ENCODE measurements around the gene COL21A1.
A peak's percentile ranks its signal among the peaks of the same experiment; 100 is the strongest.

COL21A1 gene

GRCh38 chr6:56244089-56244488 lies 3.3 kb downstream of the COL21A1 start:
- TF ChIP-seq CTCF (IDR thresholded peaks at IDR 0.05; ENCODE audit: unreplicated experiment in 3 of 3): no peak
- Mint-ChIP-seq H3K27me3 (ENCODE audit: low read depth) (peaks cover 4% of the 10 kb centered on the region), H3K36me3 (ENCODE audit: low read depth) (no peaks in the 10 kb centered on the region), H3K4me3 (peak overlapping the region in 1 of 3 experiments; percentile 66), H3K4me1 (peaks cover 66% of the 10 kb centered on the region), H3K9me3 (no peaks in the 10 kb centered on the region), H3K27ac (peak overlapping the region in 2 of 3 experiments; percentile 40 to 72)

GRCh38 chr6:56243518-56244070 lies 3.8 kb downstream of the COL21A1 start:
- no peaks in the 10 kb centered on the region for H3K9me3 Mint-ChIP-seq
- no peak for TF ChIP-seq CTCF (IDR thresholded peaks at IDR 0.05; ENCODE audit: unreplicated experiment in 3 of 3)
- peak overlapping the region in 1 of 3 experiments; percentile 2 for H3K4me3 Mint-ChIP-seq
- no peaks in the 10 kb centered on the region for H3K36me3 Mint-ChIP-seq (ENCODE audit: low read depth)
- peak overlapping the region in 2 of 3 experiments; percentile 61 to 72 for H3K27ac Mint-ChIP-seq
- peaks cover 4% of the 10 kb centered on the region for H3K27me3 Mint-ChIP-seq (ENCODE audit: low read depth)
- peaks cover 66% of the 10 kb centered on the region for H3K4me1 Mint-ChIP-seq

- Mint-ChIP-seq H3K9me3 (no peaks in the 10 kb centered on the region), H3K27ac (peak overlapping the region; percentile 72 to 87 (median 72)), H3K27me3 (ENCODE audit: low read depth) (no peaks in the 10 kb centered on the region), H3K36me3 (ENCODE audit: low read depth) (no peaks in the 10 kb centered on the region), H3K4me1 (peaks cover 58% of the 10 kb centered on the region), H3K4me3 (no peak overlapping the region)
- TF ChIP-seq CTCF (IDR thresholded peaks at IDR 0.05; ENCODE audit: unreplicated experiment in 3 of 3): no peak
Measured at GRCh38 chr6:56242346-56242745, 5.0 kb downstream of the COL21A1 start.

GRCh38 chr6:56241124-56241802 lies 6.1 kb downstream of the COL21A1 start:
- no peaks in the 10 kb centered on the region for H3K27me3 Mint-ChIP-seq (ENCODE audit: low read depth)
- peaks cover 55% of the 10 kb centered on the region for H3K4me1 Mint-ChIP-seq
- TF ChIP-seq CTCF (IDR thresholded peaks at IDR 0.05; ENCODE audit: unreplicated experiment in 3 of 3): no peak
- peak overlapping the region in 1 of 3 experiments; percentile 32 for H3K4me3 Mint-ChIP-seq
- no peaks in the 10 kb centered on the region for H3K9me3 Mint-ChIP-seq
- peak overlapping the region in 2 of 3 experiments; percentile 66 to 72 for H3K27ac Mint-ChIP-seq
- H3K36me3 Mint-ChIP-seq (ENCODE audit: low read depth): no peaks in the 10 kb centered on the region

- no peak overlapping the region for H3K4me3 Mint-ChIP-seq
- no peaks in the 10 kb centered on the region for H3K36me3 Mint-ChIP-seq (ENCODE audit: low read depth)
- TF ChIP-seq CTCF (IDR thresholded peaks at IDR 0.05; ENCODE audit: unreplicated experiment in 3 of 3): no peak
- H3K27ac Mint-ChIP-seq: no peak overlapping the region
- peaks cover 26% of the 10 kb centered on the region for H3K4me1 Mint-ChIP-seq
- H3K27me3 Mint-ChIP-seq (ENCODE audit: low read depth): no peaks in the 10 kb centered on the region
- H3K9me3 Mint-ChIP-seq: no peaks in the 10 kb centered on the region
Measured at GRCh38 chr6:56238352-56238751, 9.0 kb downstream of the COL21A1 start.

GRCh38 chr6:56235245-56235644 lies 12.1 kb downstream of the COL21A1 start:
- H3K27ac Mint-ChIP-seq: no peak overlapping the region
- H3K4me3 Mint-ChIP-seq: no peak overlapping the region
- H3K9me3 Mint-ChIP-seq: no peaks in the 10 kb centered on the region
- TF ChIP-seq CTCF (IDR thresholded peaks at IDR 0.05; ENCODE audit: unreplicated experiment in 3 of 3): no peak
- H3K36me3 Mint-ChIP-seq (ENCODE audit: low read depth): no peaks in the 10 kb centered on the region
- no peaks in the 10 kb centered on the region for H3K27me3 Mint-ChIP-seq (ENCODE audit: low read depth)
- H3K4me1 Mint-ChIP-seq: peaks cover 17% of the 10 kb centered on the region

Measured in nephron (organoid).